Kidney (tissue), 14 donors: ENCODE data around the gene FARS2. TPM values are rescaled to one million over a fixed set of nuclear protein-coding genes. Genes with fewer than 3 reads are reported as not detected.

Experiments used
- DNase-seq, 5 donors: peaks; one replicate each; pipeline ENCODE4 v3.0.0-alpha.2; 2013 to 2020
- FAIRE-seq: peaks from 2 replicates; lab custom pipeline; 2012; peaks lifted over from hg19 to GRCh38; lab: Jason Lieb, UNC
- H3K27ac ChIP-seq, 2 donors: one replicate each; pipeline ENCODE4 v1.7.0; 2013; ENCODE audit warnings: low read depth in 2 of 2, low read length in 2 of 2, inconsistent platforms in 1 of 2
- H3K27me3 ChIP-seq: one replicate; pipeline ENCODE4 v1.7.1; 2013; ENCODE audit warnings: low read length, inconsistent platforms; ENCODE audit not compliant: control insufficient read depth, insufficient read depth
- H3K36me3 ChIP-seq, 3 donors: one replicate each; pipeline versions ENCODE4 v1.7.0 to v1.7.1; 2013; ENCODE audit warnings: low read length in 3 of 3, control low read depth in 1 of 3, inconsistent platforms in 1 of 3; ENCODE audit not compliant: insufficient read depth in 3 of 3, control insufficient read depth in 2 of 3
- H3K4me1 ChIP-seq, 3 donors: one replicate each; pipeline versions ENCODE4 v1.7.0 to v1.7.1; 2013; ENCODE audit warnings: low read length in 3 of 3, inconsistent platforms in 1 of 3, low read depth in 1 of 3; ENCODE audit not compliant: control insufficient read depth in 2 of 3, insufficient read depth in 2 of 3
- H3K4me3 ChIP-seq, 3 donors: one replicate each; pipeline versions ENCODE4 v1.7.0 to v1.8.1; 2013; ENCODE audit warnings: low read length in 3 of 3, control low read depth in 1 of 3, inconsistent platforms in 1 of 3
- H3K9ac ChIP-seq, 3 donors: one replicate each; pipeline versions ENCODE4 v1.7.0 to v1.7.1; 2013; ENCODE audit warnings: low read length in 3 of 3, control low read depth in 1 of 3, inconsistent platforms in 1 of 3
- H3K9me3 ChIP-seq, 3 donors: one replicate each; pipeline versions ENCODE4 v1.7.0 to v1.7.1; 2013; ENCODE audit warnings: low read length in 3 of 3, control low read depth in 1 of 3, inconsistent platforms in 1 of 3; ENCODE audit not compliant: control insufficient read depth in 2 of 3, insufficient read depth in 1 of 3
- intact Hi-C: fragments of 100-400 bp; cut with DNase I; formaldehyde crosslinking; loops from one replicate; pipeline ENCODE4 v1.11.1; 2022
- polyA plus RNA-seq: library from polyadenylated mRNA; stranded (reverse); fragments of 350-450 nt; fragmentation: Illumina TruSeq; extraction: RNeasy Lipid Tissue Mini Kit (QIAGEN cat#74804); gene quantifications from one replicate; pipeline ENCODE4 v1.2.3, GENCODE V29; 2014; ENCODE audit warnings: low read depth, low replicate concordance; ENCODE audit not compliant: insufficient read depth
- total RNA-seq: library from RNA; stranded (reverse); fragmentation: NEBNext Ultra II Directional; extraction: Animal tissue kit (Norgen Biotek cat#: 25700); gene quantifications from one replicate; pipeline ENCODE4 v1.2.1, GENCODE V29; 2021
- TF ChIP-seq, protein P1 (sequence below): IDR thresholded peaks from 3 replicates; pipeline ENCODE4 v1.5.1; 2012; ENCODE audit warnings: mild to moderate bottlenecking, moderate library complexity, borderline replicate concordance; ENCODE audit not compliant: insufficient read depth; ENCODE audit errors: extremely low read depth
- donor health status: control.
- donor health status: control.
- donor health status: control.
- donor health status: control.
- donor health status: control.
- donor health status: DM: yes; HTN: yes; CAD: no.
- donor health status: Normal renal cell carcinoma (clear cell type).

Gene FARS2
- total and polyA plus RNA-seq, 2 donors from 2014 or later = 22.1 to 24.8 TPM

GRCh38 chr6:5684320-5685053 is 423.2 kb downstream of the FARS2 start:
- FAIRE-seq (no peak), DNase-seq (peak in 2 of 5 donors; percentile 34 to 40)

GRCh38 chr6:5693225-5694145 is 432.2 kb downstream of the FARS2 start:
- FAIRE-seq = no peak

More at GRCh38 chr6:5684320-5685053, 423.2 kb downstream of the FARS2 start:
- intact Hi-C loops = no loop called here
- Histone ChIP-seq H3K36me3 (no peaks in the 10 kb centered on the region), H3K27ac (no peak overlapping the region), H3K4me3 (no peak overlapping the region), H3K27me3 (no peaks in the 10 kb centered on the region), H3K9ac (no peak overlapping the region), H3K9me3 (no peaks in the 10 kb centered on the region), H3K4me1 (peaks cover 0 to 2% (median 0%) of the 10 kb centered on the region in 3 donors)
- TF ChIP-seq, protein P1, sequence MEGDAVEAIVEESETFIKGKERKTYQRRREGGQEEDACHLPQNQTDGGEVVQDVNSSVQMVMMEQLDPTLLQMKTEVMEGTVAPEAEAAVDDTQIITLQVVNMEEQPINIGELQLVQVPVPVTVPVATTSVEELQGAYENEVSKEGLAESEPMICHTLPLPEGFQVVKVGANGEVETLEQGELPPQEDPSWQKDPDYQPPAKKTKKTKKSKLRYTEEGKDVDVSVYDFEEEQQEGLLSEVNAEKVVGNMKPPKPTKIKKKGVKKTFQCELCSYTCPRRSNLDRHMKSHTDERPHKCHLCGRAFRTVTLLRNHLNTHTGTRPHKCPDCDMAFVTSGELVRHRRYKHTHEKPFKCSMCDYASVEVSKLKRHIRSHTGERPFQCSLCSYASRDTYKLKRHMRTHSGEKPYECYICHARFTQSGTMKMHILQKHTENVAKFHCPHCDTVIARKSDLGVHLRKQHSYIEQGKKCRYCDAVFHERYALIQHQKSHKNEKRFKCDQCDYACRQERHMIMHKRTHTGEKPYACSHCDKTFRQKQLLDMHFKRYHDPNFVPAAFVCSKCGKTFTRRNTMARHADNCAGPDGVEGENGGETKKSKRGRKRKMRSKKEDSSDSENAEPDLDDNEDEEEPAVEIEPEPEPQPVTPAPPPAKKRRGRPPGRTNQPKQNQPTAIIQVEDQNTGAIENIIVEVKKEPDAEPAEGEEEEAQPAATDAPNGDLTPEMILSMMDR = no peak

GRCh38 chr6:5695260-5696245 is 434.2 kb downstream of the FARS2 start:
- Histone ChIP-seq H3K9ac (no peak overlapping the region), H3K27me3 (no peaks in the 10 kb centered on the region), H3K27ac (no peak overlapping the region), H3K36me3 (no peaks in the 10 kb centered on the region), H3K4me3 (no peak overlapping the region), H3K4me1 (no peaks in the 10 kb centered on the region), H3K9me3 (no peaks in the 10 kb centered on the region)
- DNase-seq = no peak
- no peak for FAIRE-seq
- intact Hi-C loops = no loop called here
- TF ChIP-seq, protein P1 = no peak

More at GRCh38 chr6:5693225-5694145, 432.2 kb downstream of the FARS2 start:
- Histone ChIP-seq H3K27ac (no peak overlapping the region), H3K4me3 (no peak overlapping the region), H3K36me3 (no peaks in the 10 kb centered on the region), H3K9ac (no peak overlapping the region), H3K9me3 (no peaks in the 10 kb centered on the region), H3K4me1 (no peaks in the 10 kb centered on the region), H3K27me3 (no peaks in the 10 kb centered on the region)
- TF ChIP-seq, protein P1 = no peak
- no peak for DNase-seq
- intact Hi-C loops = no loop called here
